Psoas muscle (tissue), 8 donors: ENCODE results near the gene VCP. TPM values are rescaled to one million over a fixed set of nuclear protein-coding genes. Genes with fewer than 3 reads are reported as not detected.
"Not testable (repeated sequence)": the region's sequence is repeated elsewhere in the genome, so short reads cannot be mapped to it uniquely, and the experiment has no call there.

ENCODE experiments used
- ATAC-seq, 4 donors: fragments of 200-7000 bp; cut with Tn5 transposase; one replicate each; pipeline ENCODE4 v1.9.1; 2020; ENCODE audit warnings: moderate library complexity in 3 of 4, mild to moderate bottlenecking in 2 of 4
- DNase-seq, 2 donors: peaks; one replicate each; pipeline ENCODE4 v3.0.0-alpha.2; 2020
- H3K27ac ChIP-seq: fragments of 200-600 bp; one replicate; pipeline ENCODE4 v1.8.0; 2022
- H3K27me3 ChIP-seq, 3 donors: fragments of 200-600 bp in 1 of 3; one replicate each; pipeline versions ENCODE4 v1.6.1 to v1.8.0; 2013 to 2022; ENCODE audit warnings: low read length in 2 of 3, mild to moderate bottlenecking in 2 of 3, moderate library complexity in 1 of 3; ENCODE audit not compliant: insufficient read depth in 3 of 3
- H3K36me3 ChIP-seq, 2 donors: fragments of 200-600 bp in 1 of 2; one replicate each; pipeline versions ENCODE4 v1.6.1 to v1.8.0; 2013 to 2022; ENCODE audit warnings: low read depth in 1 of 2, mild to moderate bottlenecking in 1 of 2, moderate library complexity in 1 of 2; ENCODE audit not compliant: insufficient read depth in 1 of 2
- H3K4me1 ChIP-seq: fragments of 200-600 bp; one replicate; pipeline ENCODE4 v1.8.0; 2022
- H3K4me3 ChIP-seq: fragments of 200-600 bp; one replicate; pipeline ENCODE4 v1.8.0; 2022; ENCODE audit warnings: mild to moderate bottlenecking
- H3K9me3 ChIP-seq: fragments of 200-600 bp; one replicate; pipeline ENCODE4 v1.8.0; 2022
- CTCF ChIP-seq: fragments of 200-600 bp; IDR thresholded peaks from one replicate; pipeline ENCODE4 v1.8.0; 2022; ENCODE audit warnings: antibody characterized with exemption
- WGBS, 3 donors: extraction: QIAGEN DNeasy Blood & Tissue Kit; methylation state at CpG; one replicate each; pipeline versions ENCODE4 v1.1.6 to v1.1.7; 2013; 5-methylcytosine and 5-hydroxymethylcytosine counted together
- intact Hi-C, 2 donors: fragments of 100-400 bp; cut with DNase I; formaldehyde crosslinking; loops; one replicate each; pipeline versions ENCODE4 v1.11.0 to v1.14.2; 2022
- polyA plus RNA-seq, 3 donors: library from polyadenylated mRNA; stranded (reverse); fragments of 200-250 nt; gene quantifications; one replicate each; pipeline ENCODE4 v1.2.3, GENCODE V29; 2013
- total RNA-seq, 4 donors: library from RNA; stranded (reverse); fragmentation: NEBNext Ultra II Directional in 2 of 4; extraction: Animal tissue kit (Norgen Biotek cat#: 25700) in 2 of 4; gene quantifications; one replicate each; pipeline versions ENCODE4 v1.2.1 to v1.2.4, GENCODE V29; 2021 to 2023
- donor health status: healthy with polysubstance abuse.
- donor health status: DM: no; HTN: no; CAD: no; lungs with moderate emphysema.
- donor health status: Bipolar disorder and iron deficiency.
- donor health status: healthy.
- donor health status: DM: yes; HTN: yes; CAD: no.
- donor health status: DM: no; HTN: no; CAD: no.
- donor health status: DM: no; HTN: no; CAD: no.
- donor health status: DM: yes; HTN: yes; CAD: no.

VCP gene
- total and polyA plus RNA-seq, 7 donors, result 237 to 491 (median 384) TPM

- 63 to 74% (median 73%) methylated on average over 1 of the region's 1 CpG for WGBS, 3 donors
- H3K4me3 ChIP-seq, result no peak overlapping the region
- ATAC-seq (no peak), DNase-seq (no peak)
- H3K27me3 ChIP-seq, result no peaks in the 10 kb centered on the region
- no peaks in the 10 kb centered on the region for H3K9me3 ChIP-seq
- intact Hi-C loops, result no loop called here
- TF ChIP-seq CTCF, result no peak
- peak overlapping the region; percentile 64 for H3K27ac ChIP-seq
- H3K4me1 ChIP-seq, result peaks cover 22% of the 10 kb centered on the region
- H3K36me3 ChIP-seq, result peaks cover 0 to 61% of the 10 kb centered on the region in 2 donors
Observed at GRCh38 chr9:35027374-35027773, 45.1 kb downstream of the VCP start.

- H3K36me3 ChIP-seq, result peaks cover 0 to 61% of the 10 kb centered on the region in 2 donors
- TF ChIP-seq CTCF, result no peak
- WGBS, 3 donors, result 77 to 85% (median 80%) methylated on average over 3 of the region's 3 CpGs
- H3K9me3 ChIP-seq, result no peaks in the 10 kb centered on the region
- intact Hi-C loops, result no loop called here
- ATAC-seq (peak in 2 of 4 donors; percentile 34), DNase-seq (no peak)
- H3K4me1 ChIP-seq, result peaks cover 22% of the 10 kb centered on the region
- H3K27me3 ChIP-seq, result no peaks in the 10 kb centered on the region
- no peak overlapping the region for H3K4me3 ChIP-seq
- H3K27ac ChIP-seq, result peak overlapping the region; percentile 64
Observed at GRCh38 chr9:35026671-35027070, 45.8 kb downstream of the VCP start.

- H3K27ac ChIP-seq, DNase-seq, H3K27me3 ChIP-seq, intact Hi-C loops, H3K9me3 ChIP-seq, H3K4me3 ChIP-seq, ATAC-seq: not testable (repeated sequence)
- 59 to 72% (median 65%) methylated on average over 5 of the region's 5 CpGs for WGBS, 3 donors
- H3K4me1 ChIP-seq, result peaks cover 13% of the 10 kb centered on the region
- H3K36me3 ChIP-seq, result peaks cover 0 to 64% of the 10 kb centered on the region in 2 donors
Observed at GRCh38 chr9:35023443-35023842, 49.0 kb downstream of the VCP start.

- H3K27me3 ChIP-seq, result no peaks in the 10 kb centered on the region
- no peaks in the 10 kb centered on the region for H3K4me1 ChIP-seq
- H3K27ac ChIP-seq, result no peak overlapping the region
- ATAC-seq (peak in 3 of 4 donors; percentile 27 to 59 (median 36)), DNase-seq (no peak)
- H3K4me3 ChIP-seq, result no peak overlapping the region
- intact Hi-C loops, result no loop called here
- WGBS, 3 donors, result 21 to 56% (median 28%) methylated on average over 2 of the region's 2 CpGs
- no peak for TF ChIP-seq CTCF
- peaks cover 4% of the 10 kb centered on the region for H3K9me3 ChIP-seq
- peaks cover 10 to 99% of the 10 kb centered on the region in 2 donors for H3K36me3 ChIP-seq
Observed at GRCh38 chr9:35014517-35014916, 57.9 kb downstream of the VCP start.

GRCh38 chr9:35010351-35010958, 62.0 kb downstream of the VCP start:
- no peaks in the 10 kb centered on the region for H3K27me3 ChIP-seq
- DNase-seq, result no peak
- WGBS, 3 donors, result 90 to 92% (median 92%) methylated on average over 3 of the region's 3 CpGs
- H3K4me1 ChIP-seq, result no peaks in the 10 kb centered on the region
- H3K9me3 ChIP-seq, result peaks cover 4% of the 10 kb centered on the region
- no peak for TF ChIP-seq CTCF
- H3K36me3 ChIP-seq, result peaks cover 10 to 69% of the 10 kb centered on the region in 2 donors
- ATAC-seq, result no peak
- intact Hi-C loops, result no loop called here
- H3K4me3 ChIP-seq, result no peak overlapping the region
- no peak overlapping the region for H3K27ac ChIP-seq

Other genes with a start within 250 kb of the VCP start
- under 1 TPM in 2 of 4 donors, not detected in 2; 0.04 to 0.11 TPM for gene PHF24, start 114.3 kb downstream of the VCP start, total RNA-seq
- under 1 TPM in 2 of 3 donors, not detected in 1; 0.03 to 0.04 TPM for gene PHF24, start 114.3 kb downstream of the VCP start, polyA plus RNA-seq
- gene DNAJB5, start 82.9 kb downstream of the VCP start, total RNA-seq, result 100 to 1,000 TPM in 2 of 4 donors, 10 to 100 TPM in 2; 74.4 to 260 (median 152) TPM
- 100 to 1,000 TPM in 2 of 3 donors, 10 to 100 TPM in 1; 44.2 to 148 (median 145) TPM for gene DNAJB5, start 82.9 kb downstream of the VCP start, polyA plus RNA-seq
- 1 to 10 TPM; 2.9 to 6.0 (median 3.7) TPM for gene FANCG, start 7.3 kb upstream of the VCP start, total RNA-seq
- 1 to 10 TPM; 1.6 to 4.5 (median 4.2) TPM for gene FANCG, start 7.3 kb upstream of the VCP start, polyA plus RNA-seq
- gene PIGO, start 24.0 kb upstream of the VCP start, total RNA-seq, result 10 to 100 TPM in 1 of 4 donors, 1 to 10 TPM in 3; 6.8 to 11.3 (median 8.6) TPM
- 10 to 100 TPM in 1 of 3 donors, 1 to 10 TPM in 2; 6.2 to 11.6 (median 8.1) TPM for gene PIGO, start 24.0 kb upstream of the VCP start, polyA plus RNA-seq
- gene STOML2, start 30.5 kb upstream of the VCP start, total RNA-seq, result 100 to 1,000 TPM in 3 of 4 donors, 10 to 100 TPM in 1; 98.6 to 138 (median 121) TPM
- gene STOML2, start 30.5 kb upstream of the VCP start, polyA plus RNA-seq, result 100 to 1,000 TPM; 141 to 228 (median 173) TPM
- gene ATOSB, start 43.2 kb upstream of the VCP start, total RNA-seq, result 10 to 100 TPM in 3 of 4 donors, 1 to 10 TPM in 1; 10.0 to 17.1 (median 15.1) TPM
- 10 to 100 TPM in 2 of 3 donors, 1 to 10 TPM in 1; 9.1 to 27.6 (median 17.0) TPM for gene ATOSB, start 43.2 kb upstream of the VCP start, polyA plus RNA-seq
- 10 to 100 TPM; 10.5 to 12.9 (median 11.5) TPM for gene UNC13B, start 89.4 kb upstream of the VCP start, total RNA-seq
- gene UNC13B, start 89.4 kb upstream of the VCP start, polyA plus RNA-seq, result 1 to 10 TPM; 7.0 to 8.1 (median 7.8) TPM